H9 (cell line): ENCODE results near the gene CROCC. TPM values are rescaled to one million over a fixed set of nuclear protein-coding genes. Genes with fewer than 3 reads are reported as not detected.
"Not testable (repeated sequence)": the region's sequence is repeated elsewhere in the genome, so short reads cannot be mapped to it uniquely, and the experiment has no call there.

Source experiments
- DNase-seq: peaks from one replicate; pipeline ENCODE4 v3.0.0-alpha.2; 2017
- H2AFZ ChIP-seq: one replicate; pipeline ENCODE4 v1.6.1; 2013; ENCODE audit warnings: mild to moderate bottlenecking, low read length, control low read depth, moderate library complexity
- H2AK5ac ChIP-seq: 2 replicates; pipeline ENCODE4 v1.6.1; 2013; ENCODE audit warnings: low read length, control low read depth, mixed read lengths; ENCODE audit not compliant: insufficient read length
- H2BK120ac ChIP-seq: one replicate; pipeline ENCODE4 v1.6.1; 2013; ENCODE audit warnings: low read depth, mild to moderate bottlenecking, low read length, control low read depth, inconsistent platforms; ENCODE audit not compliant: poor library complexity, severe bottlenecking
- H2BK12ac ChIP-seq: 2 replicates; pipeline ENCODE4 v1.6.1; 2013; ENCODE audit warnings: low read length, control low read depth, mixed read lengths, low read depth; ENCODE audit not compliant: insufficient read length
- H2BK15ac ChIP-seq: 2 replicates; pipeline ENCODE4 v1.6.1; 2013; ENCODE audit warnings: low read depth, low read length, control low read depth
- H2BK20ac ChIP-seq: one replicate; pipeline ENCODE4 v1.6.1; 2013; ENCODE audit warnings: low read depth, mild to moderate bottlenecking, low read length, control low read depth, inconsistent platforms; ENCODE audit not compliant: poor library complexity, severe bottlenecking
- H2BK5ac ChIP-seq: 2 replicates; pipeline ENCODE4 v1.6.1; 2013; ENCODE audit warnings: low read length, control low read depth, mixed read lengths; ENCODE audit not compliant: insufficient read length
- H3K14ac ChIP-seq: 2 replicates; pipeline ENCODE4 v1.6.1; 2013; ENCODE audit warnings: low read length, control low read depth; ENCODE audit not compliant: insufficient read depth
- H3K18ac ChIP-seq: 2 replicates; pipeline ENCODE4 v1.6.1; 2013; ENCODE audit warnings: low read depth, mild to moderate bottlenecking, mixed read lengths, low read length, control low read depth; ENCODE audit not compliant: insufficient read length
- H3K23ac ChIP-seq: 2 replicates; pipeline ENCODE4 v1.6.1; 2013; ENCODE audit warnings: low read length, control low read depth, mixed read lengths, low read depth; ENCODE audit not compliant: insufficient read length
- H3K23me2 ChIP-seq: 2 replicates; pipeline ENCODE4 v1.6.1; 2013; ENCODE audit warnings: low read depth, mild to moderate bottlenecking, mixed read lengths, low read length, control low read depth; ENCODE audit not compliant: insufficient read length, poor library complexity, severe bottlenecking
- H3K27ac ChIP-seq: 2 replicates; pipeline ENCODE4 v1.5.1; 2013; ENCODE audit warnings: low read length, control low read depth, mixed read lengths, low read depth; ENCODE audit not compliant: insufficient read length
- H3K27me3 ChIP-seq: 2 replicates; pipeline ENCODE4 v1.6.1; 2013; ENCODE audit warnings: low read length, control low read depth, inconsistent platforms; ENCODE audit not compliant: insufficient read depth
- H3K4ac ChIP-seq: 2 replicates; pipeline ENCODE4 v1.6.1; 2013; ENCODE audit warnings: low read depth, mild to moderate bottlenecking, control low read depth, inconsistent platforms, low read length, moderate library complexity
- H3K4me1 ChIP-seq: 2 replicates; pipeline ENCODE4 v1.6.1; 2013; ENCODE audit warnings: low read length, control low read depth, inconsistent platforms; ENCODE audit not compliant: insufficient read depth
- H3K4me2 ChIP-seq: 2 replicates; pipeline ENCODE4 v1.6.1; 2013; ENCODE audit warnings: low read length, control low read depth, mixed read lengths; ENCODE audit not compliant: insufficient read length, insufficient read depth
- H3K56ac ChIP-seq: 2 replicates; pipeline ENCODE4 v1.6.1; 2013; ENCODE audit warnings: low read depth, mild to moderate bottlenecking, mixed read lengths, low read length, control low read depth; ENCODE audit not compliant: insufficient read length
- H3K79me1 ChIP-seq: 2 replicates; pipeline ENCODE4 v1.6.1; 2013; ENCODE audit warnings: low read depth, mild to moderate bottlenecking, moderate library complexity, low read length, control low read depth, inconsistent platforms; ENCODE audit not compliant: insufficient read depth, poor library complexity, severe bottlenecking
- H3K79me2 ChIP-seq: 2 replicates; pipeline ENCODE4 v1.6.1; 2013; ENCODE audit warnings: low read length, control low read depth, inconsistent platforms; ENCODE audit not compliant: insufficient read depth
- H3K9ac ChIP-seq: 2 replicates; pipeline ENCODE4 v1.6.1; 2013; ENCODE audit warnings: low read length, control low read depth, mixed read lengths; ENCODE audit not compliant: insufficient read length; ENCODE audit errors: extremely low read depth
- H3K9me3 ChIP-seq: one replicate; pipeline ENCODE4 v1.6.1; 2013; ENCODE audit warnings: low read depth, low read length, inconsistent platforms; ENCODE audit not compliant: control insufficient read depth
- H3T11ph ChIP-seq: one replicate; pipeline ENCODE4 v1.6.1; 2013; ENCODE audit warnings: mild to moderate bottlenecking, low read length, control low read depth, inconsistent platforms
- H4K20me1 ChIP-seq: one replicate; pipeline ENCODE4 v1.6.1; 2013; ENCODE audit not compliant: control insufficient read depth, insufficient read length, insufficient read depth
- H4K5ac ChIP-seq: 2 replicates; pipeline ENCODE4 v1.6.1; 2013; ENCODE audit warnings: low read depth, mild to moderate bottlenecking, mixed read lengths, low read length, control low read depth; ENCODE audit not compliant: insufficient read length
- H4K8ac ChIP-seq: replicated peaks from 2 replicates; pipeline ENCODE4 v1.6.1; 2013; ENCODE audit warnings: low read length, control low read depth, mixed read lengths, low read depth; ENCODE audit not compliant: insufficient read length
- H4K91ac ChIP-seq: 2 replicates; pipeline ENCODE4 v1.6.1; 2013; ENCODE audit warnings: low read depth, mild to moderate bottlenecking, moderate library complexity, mixed read lengths, low read length, control low read depth; ENCODE audit not compliant: insufficient read length
- H3K27ac Mint-ChIP-seq, 3 experiments: 2 replicates in 2 of 3; 3 replicates in 1 of 3; pipeline ENCODE4 v1.8.0; 2020 to 2021; ENCODE audit warnings: mixed read lengths in 3 of 3, mild to moderate bottlenecking in 1 of 3, moderate library complexity in 1 of 3
- H3K27me3 Mint-ChIP-seq: 2 replicates; pipeline ENCODE4 v1.8.0; 2021; ENCODE audit warnings: low read depth, mild to moderate bottlenecking, moderate library complexity, mixed read lengths
- H3K36me3 Mint-ChIP-seq, 3 experiments: 2 replicates in 2 of 3; 3 replicates in 1 of 3; pipeline ENCODE4 v1.8.0; 2020 to 2021; ENCODE audit warnings: low read depth in 3 of 3, mixed read lengths in 3 of 3; ENCODE audit not compliant: insufficient read depth in 1 of 3
- H3K4me1 Mint-ChIP-seq, 2 experiments: 2 replicates each; pipeline ENCODE4 v1.8.0; 2020; ENCODE audit warnings: mixed read lengths in 2 of 2
- H3K4me3 Mint-ChIP-seq, 2 experiments: 2 replicates in 1 of 2; 3 replicates in 1 of 2; pipeline ENCODE4 v1.8.0; 2020 to 2021; ENCODE audit warnings: mild to moderate bottlenecking in 2 of 2, mixed read lengths in 2 of 2, moderate library complexity in 1 of 2
- H3K9me3 Mint-ChIP-seq, 2 experiments: 2 replicates in 1 of 2; 3 replicates in 1 of 2; pipeline ENCODE4 v1.8.0; 2020; ENCODE audit warnings: mild to moderate bottlenecking in 2 of 2, mixed read lengths in 2 of 2, moderate library complexity in 1 of 2
- CTCF ChIP-seq: fragments of 200-600 bp; sonication (generic); conservative IDR thresholded peaks from 3 replicates; pipeline ENCODE4 v1.8.0; 2021; ENCODE audit warnings: antibody characterized with exemption, mild to moderate bottlenecking
- WGBS: extraction: QIAGEN DNeasy Blood & Tissue Kit; methylation state at CpG from one replicate; pipeline ENCODE4 v1.1.7; 2013; ENCODE audit warnings: missing lambda C conversion rate, low lambda C conversion rate, mixed read lengths; ENCODE audit not compliant: insufficient read length; ENCODE audit errors: extremely low coverage; 5-methylcytosine and 5-hydroxymethylcytosine counted together
- total RNA-seq: library from RNA; stranded (reverse); gene quantifications from 2 replicates; pipeline ENCODE4 v1.2.1, GENCODE V29; 2021

Gene CROCC
- total RNA-seq, 1 experiment from 2014 or later: 40.7 TPM

- Histone ChIP-seq H3K4ac (no peak overlapping the region), H3K4me2 (no peak overlapping the region), H3K27ac (no peak overlapping the region), H3K4me1 (no peaks in the 10 kb centered on the region), H2BK5ac (no peak overlapping the region), H3K9me3 (no peaks in the 10 kb centered on the region), H4K5ac (no peak overlapping the region), H2BK120ac (no peak overlapping the region), H3K23ac (no peak overlapping the region), H3K27me3 (no peaks in the 10 kb centered on the region), H3K23me2 (peaks cover 15% of the 10 kb centered on the region), H3K79me1 (no peaks in the 10 kb centered on the region), H2BK15ac (no peak overlapping the region), H2AK5ac (no peak overlapping the region), H3K18ac (no peak overlapping the region), H2AFZ (no peak overlapping the region), H2BK20ac (no peak overlapping the region), H3K9ac (no peak overlapping the region), H3K79me2 (no peaks in the 10 kb centered on the region), H4K8ac (no peak overlapping the region), H3K14ac (no peak overlapping the region), H3T11ph (no peak overlapping the region), H4K20me1 (no peaks in the 10 kb centered on the region), H2BK12ac (no peak overlapping the region), H3K56ac (no peak overlapping the region), H4K91ac (no peak overlapping the region)
- Mint-ChIP-seq H3K36me3 (no peaks in the 10 kb centered on the region; a peak in 1 of 7 replicates), H3K27me3 (no peaks in the 10 kb centered on the region), H3K4me3 (no peak overlapping the region), H3K27ac (peak overlapping the region in 1 of 3 experiments; percentile 66; a peak in 2 of 7 replicates), H3K9me3 (no peaks in the 10 kb centered on the region; a peak in 1 of 5 replicates), H3K4me1 (peaks cover 24 to 25% of the 10 kb centered on the region in 2 experiments)
- TF ChIP-seq CTCF: 0 out of 3 replicates have a peak, but pooled peaks have one; percentile 16
- DNase-seq: no peak
- no CpG with 5 or more reads among the region's 2 CpGs for WGBS
These were observed 21.0 kb upstream of the CROCC start for GRCh38 chr1:16900751-16901150.

- not testable (repeated sequence) for H3K56ac ChIP-seq, H2AK5ac ChIP-seq, H3K18ac ChIP-seq, H2AFZ ChIP-seq, H4K8ac ChIP-seq, H3K79me1 ChIP-seq, H3K27ac ChIP-seq, H4K5ac ChIP-seq, H2BK5ac ChIP-seq, H3K4ac ChIP-seq, H4K91ac ChIP-seq, H3K9ac ChIP-seq, H3K79me2 ChIP-seq, H2BK20ac ChIP-seq, H2BK120ac ChIP-seq, H3K4me1 ChIP-seq, H3K9me3 ChIP-seq, DNase-seq, H3K36me3 Mint-ChIP-seq, H3K14ac ChIP-seq, H3T11ph ChIP-seq, H3K9me3 Mint-ChIP-seq, H3K27me3 ChIP-seq, H3K4me2 ChIP-seq, H3K4me3 Mint-ChIP-seq, H4K20me1 ChIP-seq, H3K27me3 Mint-ChIP-seq, H2BK15ac ChIP-seq, H3K23ac ChIP-seq, H2BK12ac ChIP-seq
- WGBS: no CpG with 5 or more reads among the region's 2 CpGs
- Mint-ChIP-seq H3K4me1 (peaks cover 24 to 25% of the 10 kb centered on the region in 2 experiments), H3K27ac (peak overlapping the region in 1 of 3 experiments; percentile 89; a peak in 2 of 7 replicates)
- peaks cover 14% of the 10 kb centered on the region for H3K23me2 ChIP-seq
These were observed 20.4 kb upstream of the CROCC start for GRCh38 chr1:16901371-16901770.
